ENCODE results near the gene C6orf141. TPM values are rescaled to one million over a fixed set of nuclear protein-coding genes. Genes with fewer than 3 reads are reported as not detected.

C6orf141 gene
- total RNA-seq, 1 donor = 5.7 TPM

Other genes with a start within 250 kb of the C6orf141 start
- 27.1 and 27.4 TPM in 2 replicates for gene MMUT, start 87.4 kb upstream of the C6orf141 start, total RNA-seq (ENCODE audit: low replicate concordance)
- gene CENPQ, start 87.3 kb upstream of the C6orf141 start, total RNA-seq (ENCODE audit: low replicate concordance) = 2.9 and 23.7 TPM in 2 replicates
- gene GLYATL3, start 50.7 kb upstream of the C6orf141 start, total RNA-seq (ENCODE audit: low replicate concordance) = not detected in 2 replicates
- gene RHAG, start 86.2 kb downstream of the C6orf141 start, total RNA-seq (ENCODE audit: low replicate concordance) = not detected in 2 replicates
- not detected in 2 replicates for gene CRISP2, start 162.9 kb downstream of the C6orf141 start, total RNA-seq (ENCODE audit: low replicate concordance)
- gene CRISP3, start 193.7 kb downstream of the C6orf141 start, total RNA-seq (ENCODE audit: low replicate concordance) = not detected in 2 replicates
- not detected in 2 replicates for gene PGK2, start 236.6 kb downstream of the C6orf141 start, total RNA-seq (ENCODE audit: low replicate concordance)

All from fibroblast of the aortic adventitia (primary cell).